Upper lobe of left lung (tissue), 4 donors: ENCODE results near the gene MACC1.

Experiments used
- CTCF ChIP-seq, 6 experiments: fragments of 450-650 bp in 4 of 6; fragments of 200-600 bp in 2 of 6; sonication (generic) in 2 of 6; IDR thresholded peaks; one replicate each; pipeline ENCODE4 v1.5.1; 2016 to 2019; ENCODE audit warnings: antibody characterized with exemption in 6 of 6
- POLR2A ChIP-seq, 4 donors: fragments of 450-650 bp; IDR thresholded peaks; one replicate each; pipeline ENCODE4 v1.5.1; 2016 to 2017; ENCODE audit warnings: antibody characterized with exemption in 4 of 4, mild to moderate bottlenecking in 2 of 4
- POLR2AphosphoS5 ChIP-seq, 2 donors: sonication (generic); formaldehyde crosslinking; IDR thresholded peaks; one replicate each; pipeline ENCODE4 v1.5.1; 2017; ENCODE audit warnings: antibody characterized with exemption in 2 of 2

- TF ChIP-seq CTCF (IDR thresholded peaks at IDR 0.05) (no peak), POLR2AphosphoS5 (IDR thresholded peaks at IDR 0.05) (no peak), POLR2A (IDR thresholded peaks at IDR 0.05) (no peak)
Measured at GRCh38 chr7:20146451-20146850, 70.7 kb downstream of the MACC1 start.
